Thymus (tissue), 11 donors: Measurements from ENCODE around the gene HECW1. TPM values are rescaled to one million over a fixed set of nuclear protein-coding genes. Genes with fewer than 3 reads are reported as not detected.

Experiments
- DNase-seq, 9 donors: peaks; one replicate each; pipeline ENCODE4 v3.0.0-alpha.2; 2013; ENCODE audit warnings: low spot score in 9 of 9, low read depth in 6 of 9, missing footprints in 1 of 9
- H3K27ac ChIP-seq, 2 donors: one replicate each; pipeline ENCODE4 v1.5.1; 2013; ENCODE audit warnings: control low read depth in 1 of 2, low read depth in 1 of 2, low read length in 1 of 2, mild to moderate bottlenecking in 1 of 2, moderate library complexity in 1 of 2
- H3K27me3 ChIP-seq, 2 donors: one replicate each; pipeline ENCODE4 v1.5.1; 2013; ENCODE audit warnings: low read length in 1 of 2; ENCODE audit not compliant: control insufficient read depth in 2 of 2, insufficient read depth in 1 of 2
- H3K36me3 ChIP-seq, 2 donors: one replicate each; pipeline ENCODE4 v1.5.1; 2013; ENCODE audit warnings: low read length in 1 of 2, mild to moderate bottlenecking in 1 of 2, moderate library complexity in 1 of 2; ENCODE audit not compliant: control insufficient read depth in 2 of 2, insufficient read depth in 2 of 2
- H3K4me1 ChIP-seq, 2 donors: one replicate each; pipeline ENCODE4 v1.5.1; 2013; ENCODE audit warnings: low read length in 2 of 2; ENCODE audit not compliant: control insufficient read depth in 2 of 2, insufficient read depth in 2 of 2
- H3K4me3 ChIP-seq, 2 donors: one replicate each; pipeline ENCODE4 v1.5.1; 2013; ENCODE audit warnings: low read length in 2 of 2, control low read depth in 1 of 2, mild to moderate bottlenecking in 1 of 2
- H3K9me3 ChIP-seq, 2 donors: one replicate each; pipeline ENCODE4 v1.5.1; 2013; ENCODE audit warnings: low read length in 1 of 2, mild to moderate bottlenecking in 1 of 2; ENCODE audit not compliant: control insufficient read depth in 2 of 2, insufficient read depth in 1 of 2
- WGBS: extraction: QIAGEN DNeasy Blood & Tissue Kit; methylation state at CpG from one replicate; pipeline ENCODE4 v1.1.7; 2013; 5-methylcytosine and 5-hydroxymethylcytosine counted together
- polyA plus RNA-seq: library from polyadenylated mRNA; stranded (reverse); fragments of 200-250 nt; gene quantifications from one replicate; pipeline ENCODE4 v1.2.3, GENCODE V29; 2013
- total RNA-seq: library from RNA; stranded (reverse); fragments of 120-200 nt; gene quantifications from one replicate; pipeline ENCODE4 v1.2.4, GENCODE V29; 2013
- donor health status: healthy.

HECW1 gene
- total and polyA plus RNA-seq, 2 donors, result 0.05 to 0.23 TPM

DNA sequence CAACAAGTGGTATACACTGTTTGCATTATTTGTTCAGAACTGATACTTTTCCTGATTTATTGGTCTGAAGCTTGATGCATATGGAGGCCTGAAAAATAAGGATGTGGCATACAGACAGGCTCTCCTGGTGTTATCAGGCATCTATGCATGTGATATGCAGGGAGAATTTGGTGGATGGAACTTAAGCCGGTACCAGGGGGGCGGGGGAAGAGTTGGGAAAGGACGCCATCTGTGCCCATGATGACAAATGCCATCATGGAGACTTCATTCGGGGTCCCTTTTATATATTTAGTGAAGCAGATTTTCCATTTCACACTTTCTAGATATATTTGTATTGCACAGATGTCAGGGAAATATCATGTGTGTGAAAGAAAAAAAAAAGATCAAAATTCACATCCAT, 5.4 kb downstream of the HECW1 start:
- Histone ChIP-seq H3K36me3 (no peaks in the 10 kb centered on the region), H3K4me3 (no peak overlapping the region), H3K4me1 (no peaks in the 10 kb centered on the region), H3K9me3 (no peaks in the 10 kb centered on the region), H3K27me3 (peaks cover 26 to 39% of the 10 kb centered on the region in 2 donors), H3K27ac (no peak overlapping the region)
- no peak for DNase-seq
- WGBS, result 94% methylated on average over 4 of the region's 4 CpGs

- Histone ChIP-seq H3K9me3 (no peaks in the 10 kb centered on the region), H3K4me3 (no peak overlapping the region), H3K27ac (no peak overlapping the region), H3K27me3 (peaks cover 21 to 35% of the 10 kb centered on the region in 2 donors), H3K36me3 (no peaks in the 10 kb centered on the region), H3K4me1 (no peaks in the 10 kb centered on the region)
- no peak for DNase-seq
- 90% methylated on average over 4 of the region's 4 CpGs for WGBS
These were observed 5.9 kb downstream of the HECW1 start for GRCh38 chr7:43118313-43118712.

- DNase-seq, result no peak
- Histone ChIP-seq H3K4me3 (no peak overlapping the region), H3K27me3 (peaks cover 9 to 23% of the 10 kb centered on the region in 2 donors), H3K27ac (no peak overlapping the region), H3K9me3 (no peaks in the 10 kb centered on the region), H3K36me3 (no peaks in the 10 kb centered on the region), H3K4me1 (no peaks in the 10 kb centered on the region)
- 71% methylated on average over 12 of the region's 12 CpGs for WGBS
These were observed 7.1 kb downstream of the HECW1 start for GRCh38 chr7:43119371-43120075.

- Histone ChIP-seq H3K27me3 (peaks cover 0 to 5% of the 10 kb centered on the region in 2 donors), H3K9me3 (no peaks in the 10 kb centered on the region), H3K36me3 (no peaks in the 10 kb centered on the region), H3K27ac (no peak overlapping the region), H3K4me3 (no peak overlapping the region), H3K4me1 (no peaks in the 10 kb centered on the region)
- 95% methylated on average over 6 of the region's 6 CpGs for whole genome bisulfite sequencing
- no peak for DNase-seq
These were observed 9.5 kb downstream of the HECW1 start for GRCh38 chr7:43121973-43122372.

DNA sequence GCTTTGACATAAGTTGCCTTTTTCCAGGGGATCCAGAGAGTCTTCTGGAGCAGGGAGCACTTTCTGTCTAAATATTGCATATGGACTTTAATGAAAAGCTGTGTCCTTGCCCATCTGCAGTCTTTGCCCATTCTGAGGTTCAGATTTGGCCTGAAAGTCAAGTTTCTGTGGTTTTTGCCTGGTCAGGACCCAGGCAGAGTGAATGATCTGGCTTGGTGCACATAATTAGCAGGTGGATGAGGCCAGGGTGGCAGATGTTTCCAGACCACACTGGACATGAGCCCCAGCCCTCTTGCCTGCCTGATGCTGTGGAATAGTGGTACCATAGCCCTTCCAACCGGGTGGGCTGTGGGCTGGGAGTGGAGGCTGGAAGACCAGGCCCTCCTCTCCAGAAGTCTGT, 11.0 kb downstream of the HECW1 start:
- H3K4me1 ChIP-seq, result no peaks in the 10 kb centered on the region
- no peak for DNase-seq
- no peaks in the 10 kb centered on the region for H3K9me3 ChIP-seq
- no peak overlapping the region for H3K4me3 ChIP-seq
- H3K27ac ChIP-seq, result no peak overlapping the region
- WGBS, result 88% methylated on average over 1 of the region's 1 CpG
- H3K36me3 ChIP-seq, result no peaks in the 10 kb centered on the region
- peaks cover 0 to 2% of the 10 kb centered on the region in 2 donors for H3K27me3 ChIP-seq

DNA sequence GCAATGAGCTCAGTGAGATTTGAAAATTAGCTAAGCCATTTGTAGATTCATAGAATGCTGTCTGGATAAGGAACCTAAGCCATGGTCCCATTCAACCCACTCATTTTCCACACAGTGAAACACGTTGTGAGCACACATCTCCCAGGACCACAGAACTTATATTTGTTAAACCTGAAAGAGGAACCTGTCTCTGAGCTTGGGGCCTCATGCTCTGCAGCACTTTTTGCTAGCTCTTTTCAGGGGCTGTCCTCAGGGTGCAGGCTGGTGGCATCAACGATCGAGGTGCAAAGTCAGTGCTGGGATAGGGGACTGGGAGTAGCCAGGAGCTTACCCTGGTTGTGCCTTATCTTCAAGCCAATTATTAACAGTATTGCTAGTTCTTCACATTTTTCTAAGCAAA, 11.9 kb downstream of the HECW1 start:
- Histone ChIP-seq H3K27me3 (no peaks in the 10 kb centered on the region), H3K36me3 (no peaks in the 10 kb centered on the region), H3K4me1 (no peaks in the 10 kb centered on the region), H3K4me3 (no peak overlapping the region), H3K27ac (no peak overlapping the region), H3K9me3 (no peaks in the 10 kb centered on the region)
- no peak for DNase-seq
- WGBS, result 72% methylated on average over 3 of the region's 3 CpGs

GRCh38 chr7:43130347-43130746, 17.9 kb downstream of the HECW1 start:
- H3K27me3 ChIP-seq, result no peaks in the 10 kb centered on the region
- H3K4me3 ChIP-seq, result no peak overlapping the region
- H3K27ac ChIP-seq, result no peak overlapping the region
- WGBS, result 97% methylated on average over 3 of the region's 3 CpGs
- H3K36me3 ChIP-seq, result no peaks in the 10 kb centered on the region
- no peaks in the 10 kb centered on the region for H3K9me3 ChIP-seq
- H3K4me1 ChIP-seq, result no peaks in the 10 kb centered on the region
- no peak for DNase-seq

GRCh38 chr7:43135129-43135528, 22.7 kb downstream of the HECW1 start:
- Histone ChIP-seq H3K4me3 (no peak overlapping the region), H3K4me1 (no peaks in the 10 kb centered on the region), H3K36me3 (no peaks in the 10 kb centered on the region), H3K27me3 (no peaks in the 10 kb centered on the region), H3K9me3 (no peaks in the 10 kb centered on the region), H3K27ac (no peak overlapping the region)
- no peak for DNase-seq
- WGBS, result 92% methylated on average over 1 of the region's 1 CpG

DNA sequence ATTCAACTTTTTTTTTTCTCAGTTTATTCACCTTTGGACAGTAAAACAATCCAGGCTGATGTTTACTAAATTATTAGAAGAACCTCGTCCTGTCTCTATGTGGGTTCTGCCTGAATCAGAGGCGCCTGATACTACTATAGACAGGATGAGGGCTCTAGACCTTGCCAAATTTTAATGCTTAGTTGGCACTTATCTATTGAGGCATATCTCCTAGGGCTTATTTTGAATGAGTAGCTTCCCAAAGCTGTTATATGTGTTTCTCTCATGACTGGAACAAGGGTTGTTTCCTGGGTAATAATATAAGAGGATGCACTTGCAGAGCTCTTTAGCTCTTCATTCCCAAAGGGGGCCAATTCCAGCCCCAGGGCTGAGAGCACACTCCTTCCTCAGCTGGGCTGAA, 23.6 kb downstream of the HECW1 start:
- Histone ChIP-seq H3K27me3 (no peaks in the 10 kb centered on the region), H3K4me3 (no peak overlapping the region), H3K9me3 (no peaks in the 10 kb centered on the region), H3K4me1 (no peaks in the 10 kb centered on the region), H3K36me3 (no peaks in the 10 kb centered on the region), H3K27ac (no peak overlapping the region)
- WGBS, result 92% methylated on average over 2 of the region's 2 CpGs
- DNase-seq, result no peak
